Erythroblast (primary cell): Measurements from ENCODE around the gene GALK2.
"Not testable (repeated sequence)": the region's sequence is repeated elsewhere in the genome, so short reads cannot be mapped to it uniquely, and the experiment has no call there.

Experiments
- GATA1 ChIP-seq: IDR thresholded peaks from 2 replicates; pipeline ENCODE4 v1.6.1; 2011; ENCODE audit warnings: low read depth, mild to moderate bottlenecking, control low read depth, low read length, moderate library complexity
- POLR2A ChIP-seq: IDR thresholded peaks from 2 replicates; pipeline ENCODE4 v1.6.1; 2011; ENCODE audit warnings: mild to moderate bottlenecking, low read length

GRCh38 chr15:49183741-49184140 lies 13.7 kb downstream of the GALK2 start:
- not testable (repeated sequence) for TF ChIP-seq POLR2A, GATA1
